Fibroblast of lung (primary cell): ENCODE data around the gene CCNF.

Experiments
- CTCF ChIP-seq, 2 donors: IDR thresholded peaks in 1 of 2; conservative IDR thresholded peaks in 1 of 2; 1 replicate in 1 of 2; 2 replicates in 1 of 2; pipeline ENCODE4 v1.5.1; 2011 to 2012; ENCODE audit warnings: low read length in 2 of 2, control low read depth in 1 of 2, inconsistent platforms in 1 of 2, low read depth in 1 of 2, mild to moderate bottlenecking in 1 of 2
- EZH2 ChIP-seq: IDR thresholded peaks from 2 replicates; pipeline ENCODE4 v1.5.1; 2012; ENCODE audit warnings: low read length, control low read depth, mild to moderate bottlenecking; ENCODE audit errors: missing control alignments

GRCh38 chr16:2462031-2462866 is 33.0 kb downstream of the CCNF start:
- TF ChIP-seq EZH2 (no peak), CTCF (conservative IDR thresholded peaks at IDR 0.05 in 1 of 2, IDR thresholded peaks at IDR 0.05 in 1 of 2; ENCODE audit: low read depth in 1 of 2, low read length in 2 of 2) (no peak)
